Measurements from ENCODE around the gene SGMS1.

Gene SGMS1

GRCh38 chr10:50387732-50388073 lies 236.1 kb downstream of the SGMS1 start:
- no peak for DNase-seq (ENCODE audit: low read depth in 2 of 2)
- no peak overlapping the region for H3K4me3 ChIP-seq (replicated peaks in 1 of 2; ENCODE audit: low read depth in 2 of 2, low read length in 2 of 2)
- TF ChIP-seq CTCF (IDR thresholded peaks at IDR 0.05; ENCODE audit: low read depth, low read length): no peak

- H3K4me3 ChIP-seq (replicated peaks in 1 of 2; ENCODE audit: low read depth in 2 of 2, low read length in 2 of 2): no peak overlapping the region
- DNase-seq (ENCODE audit: low read depth in 2 of 2): no peak
- no peak for TF ChIP-seq CTCF (IDR thresholded peaks at IDR 0.05; ENCODE audit: low read depth, low read length)
Measured at GRCh38 chr10:50387007-50387731, 236.6 kb downstream of the SGMS1 start.

GRCh38 chr10:50385624-50386023 lies 238.1 kb downstream of the SGMS1 start:
- TF ChIP-seq CTCF (IDR thresholded peaks at IDR 0.05; ENCODE audit: low read depth, low read length): no peak
- peak; percentile 45 to 70 for DNase-seq (ENCODE audit: low read depth in 2 of 2)

GRCh38 chr10:50384898-50385297 lies 238.9 kb downstream of the SGMS1 start:
- no peak for DNase-seq (ENCODE audit: low read depth in 2 of 2)
- H3K4me3 ChIP-seq (replicated peaks in 1 of 2; ENCODE audit: low read depth in 2 of 2, low read length in 2 of 2): no peak overlapping the region
- no peak for TF ChIP-seq CTCF (IDR thresholded peaks at IDR 0.05; ENCODE audit: low read depth, low read length)

More at GRCh38 chr10:50385624-50386023, 238.1 kb downstream of the SGMS1 start:
- H3K4me3 ChIP-seq (replicated peaks in 1 of 2; ENCODE audit: low read depth in 2 of 2, low read length in 2 of 2): no peak overlapping the region

GRCh38 chr10:50384238-50384637 lies 239.5 kb downstream of the SGMS1 start:
- no peak for DNase-seq (ENCODE audit: low read depth in 2 of 2)
- no peak overlapping the region for H3K4me3 ChIP-seq (replicated peaks in 1 of 2; ENCODE audit: low read depth in 2 of 2, low read length in 2 of 2)
- no peak for TF ChIP-seq CTCF (IDR thresholded peaks at IDR 0.05; ENCODE audit: low read depth, low read length)

GRCh38 chr10:50382576-50383023 lies 241.2 kb downstream of the SGMS1 start:
- peak; percentile 31 to 46 for DNase-seq (ENCODE audit: low read depth in 2 of 2)
- no peak for TF ChIP-seq CTCF (IDR thresholded peaks at IDR 0.05; ENCODE audit: low read depth, low read length)
- no peak overlapping the region for H3K4me3 ChIP-seq (replicated peaks in 1 of 2; ENCODE audit: low read depth in 2 of 2, low read length in 2 of 2)

- no peak for TF ChIP-seq CTCF (IDR thresholded peaks at IDR 0.05; ENCODE audit: low read depth, low read length)
- H3K4me3 ChIP-seq (replicated peaks in 1 of 2; ENCODE audit: low read depth in 2 of 2, low read length in 2 of 2): no peak overlapping the region
- peak; percentile 39 to 49 for DNase-seq (ENCODE audit: low read depth in 2 of 2)
Measured at GRCh38 chr10:50381642-50382041, 242.1 kb downstream of the SGMS1 start.
